ENCODE data around the gene CACNA2D1.

Gene CACNA2D1

DNA sequence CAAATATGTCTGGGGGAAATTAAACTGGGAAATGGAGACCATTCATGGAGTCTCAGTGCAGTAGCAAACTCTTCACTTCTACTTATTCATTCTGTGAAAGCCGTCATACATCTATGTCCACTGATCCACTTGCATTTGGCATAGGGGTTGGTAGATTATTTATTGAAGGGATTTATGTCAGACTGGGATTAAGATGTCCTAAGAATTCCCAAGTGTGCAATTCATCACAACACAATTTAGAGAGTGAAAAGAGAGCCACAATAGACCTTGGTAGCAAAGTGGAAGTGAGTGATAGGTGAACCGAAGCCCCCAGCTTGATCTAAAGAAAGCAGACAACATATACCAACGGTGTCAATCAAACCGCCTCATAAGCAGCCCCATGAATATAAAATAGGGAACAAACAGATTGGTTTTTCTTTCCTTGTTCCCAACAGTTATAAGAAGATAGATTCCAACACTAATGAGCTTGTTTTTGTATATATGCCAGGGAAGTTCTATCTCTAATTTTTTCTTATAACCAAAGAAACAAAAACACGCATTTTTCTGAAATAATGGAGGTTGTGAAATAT lies 234.3 kb downstream of the CACNA2D1 start:
- no peak for DNase-seq
- no CpG with 5 or more reads among the region's 5 CpGs for WGBS
- no peak overlapping the region for H4K8ac ChIP-seq (ENCODE audit: low read length)

DNA sequence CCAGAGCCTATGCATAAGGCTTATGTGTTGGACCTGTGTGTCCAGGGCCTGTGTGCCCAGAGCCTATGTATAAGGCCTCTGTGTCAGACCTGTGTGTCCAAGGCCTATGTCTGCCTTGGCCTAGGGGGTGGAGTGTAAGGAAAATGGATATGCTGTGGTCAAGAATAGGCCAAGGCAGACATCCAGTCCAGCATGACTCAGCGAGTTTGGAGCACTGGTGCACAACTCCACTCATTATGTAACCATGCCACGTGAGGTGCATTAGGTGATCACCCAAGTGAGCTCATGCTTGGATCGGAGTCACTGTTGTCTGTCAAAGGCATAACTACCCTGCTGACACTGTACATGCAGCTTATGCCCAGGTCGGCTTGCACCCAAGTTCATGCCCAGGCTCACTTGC lies 238.9 kb downstream of the CACNA2D1 start:
- Histone ChIP-seq H2BK15ac (ENCODE audit: low read depth, poor library complexity, severe bottlenecking) (no peak overlapping the region), H3K36me3 (ENCODE audit: control insufficient read depth in 1 of 2, insufficient read depth in 2 of 2, low read depth in 1 of 2, low read length in 2 of 2) (no peaks in the 10 kb centered on the region), H3K9ac (ENCODE audit: low read length) (no peak overlapping the region), H3K9me3 (ENCODE audit: control insufficient read depth, low read length) (no peaks in the 10 kb centered on the region), H3K4me2 (ENCODE audit: low read length, poor library complexity, severe bottlenecking) (no peak overlapping the region), H4K8ac (ENCODE audit: low read length) (peak overlapping the region; percentile 97), H2BK120ac (ENCODE audit: low read depth, low read length) (no peak overlapping the region), H4K91ac (ENCODE audit: low read length) (peak overlapping the region; percentile 77), H2AK5ac (ENCODE audit: low read length, severe bottlenecking) (no peak overlapping the region), H3K14ac (ENCODE audit: low read length in 2 of 2) (no peak overlapping the region), H3K79me1 (replicated peaks; ENCODE audit: low read length, poor library complexity, severe bottlenecking) (no peaks in the 10 kb centered on the region), H2BK5ac (ENCODE audit: low read depth, low read length, poor library complexity, severe bottlenecking) (no peak overlapping the region), H3K4me3 (ENCODE audit: insufficient read depth in 1 of 2, low read depth in 1 of 2, low read length in 2 of 2) (no peak overlapping the region), H3K27ac (ENCODE audit: low read length, poor library complexity, severe bottlenecking) (no peak overlapping the region), H3K18ac (ENCODE audit: low read depth in 1 of 2, low read length in 2 of 2) (peak overlapping the region; percentile 52 to 72), H3K23ac (ENCODE audit: low read length in 2 of 2) (no peak overlapping the region), H3K4me1 (ENCODE audit: control insufficient read depth, insufficient read depth, low read depth, low read length) (peaks cover 5% of the 10 kb centered on the region), H3K27me3 (ENCODE audit: control insufficient read depth in 1 of 2, insufficient read depth in 1 of 2, low read length in 2 of 2) (no peaks in the 10 kb centered on the region), H3K4ac (ENCODE audit: low read depth in 1 of 2, low read length in 2 of 2) (peak overlapping the region in 1 of 2 experiments; percentile 89), H2BK12ac (ENCODE audit: low read length in 2 of 2) (no peak overlapping the region), H2AFZ (ENCODE audit: low read depth, low read length) (no peak overlapping the region)
- peak; percentile 50 for DNase-seq
- 93% methylated on average over 4 of the region's 4 CpGs for WGBS

More for the DNA sequence above, 234.3 kb downstream of the CACNA2D1 start:
- Histone ChIP-seq H3K23ac (ENCODE audit: low read length in 2 of 2) (no peak overlapping the region), H2AK5ac (ENCODE audit: low read length, severe bottlenecking) (no peak overlapping the region), H2AFZ (ENCODE audit: low read depth, low read length) (no peak overlapping the region), H2BK5ac (ENCODE audit: low read depth, low read length, poor library complexity, severe bottlenecking) (no peak overlapping the region), H4K91ac (ENCODE audit: low read length) (no peak overlapping the region), H3K4me1 (ENCODE audit: control insufficient read depth, insufficient read depth, low read depth, low read length) (peaks cover 5% of the 10 kb centered on the region), H3K27ac (ENCODE audit: low read length, poor library complexity, severe bottlenecking) (no peak overlapping the region), H3K9me3 (ENCODE audit: control insufficient read depth, low read length) (no peaks in the 10 kb centered on the region), H2BK15ac (ENCODE audit: low read depth, poor library complexity, severe bottlenecking) (no peak overlapping the region), H3K27me3 (ENCODE audit: control insufficient read depth in 1 of 2, insufficient read depth in 1 of 2, low read length in 2 of 2) (no peaks in the 10 kb centered on the region), H3K14ac (ENCODE audit: low read length in 2 of 2) (no peak overlapping the region), H3K79me1 (replicated peaks; ENCODE audit: low read length, poor library complexity, severe bottlenecking) (no peaks in the 10 kb centered on the region), H3K9ac (ENCODE audit: low read length) (no peak overlapping the region), H3K18ac (ENCODE audit: low read depth in 1 of 2, low read length in 2 of 2) (no peak overlapping the region), H2BK120ac (ENCODE audit: low read depth, low read length) (no peak overlapping the region), H3K4me3 (ENCODE audit: insufficient read depth in 1 of 2, low read depth in 1 of 2, low read length in 2 of 2) (no peak overlapping the region), H3K36me3 (ENCODE audit: control insufficient read depth in 1 of 2, insufficient read depth in 2 of 2, low read depth in 1 of 2, low read length in 2 of 2) (no peaks in the 10 kb centered on the region), H2BK12ac (ENCODE audit: low read length in 2 of 2) (no peak overlapping the region), H3K4me2 (ENCODE audit: low read length, poor library complexity, severe bottlenecking) (no peak overlapping the region), H3K4ac (ENCODE audit: low read depth in 1 of 2, low read length in 2 of 2) (no peak overlapping the region)

DNA sequence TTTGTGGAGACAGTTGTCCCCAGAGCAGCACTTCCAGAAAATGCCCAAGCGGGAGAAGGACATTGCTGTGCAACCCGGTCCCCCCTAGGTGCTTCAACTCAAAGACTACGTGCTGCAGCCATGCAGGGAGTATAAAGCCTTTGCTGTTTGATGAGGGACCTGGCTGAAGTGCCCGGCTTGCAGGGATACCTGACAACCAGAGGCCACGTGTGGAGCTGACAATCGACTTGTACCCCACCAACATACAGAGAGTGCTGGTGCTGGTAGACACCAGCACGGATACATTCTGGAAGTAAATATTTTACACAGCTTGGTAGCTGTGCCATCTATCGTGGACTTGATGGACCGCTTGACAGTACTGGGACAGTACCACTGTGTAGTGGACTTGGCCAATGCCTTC lies 240.6 kb downstream of the CACNA2D1 start:
- Histone ChIP-seq H2BK12ac (ENCODE audit: low read length in 2 of 2) (no peak overlapping the region), H3K4me1 (ENCODE audit: control insufficient read depth, insufficient read depth, low read depth, low read length) (peaks cover 5% of the 10 kb centered on the region), H2BK5ac (ENCODE audit: low read depth, low read length, poor library complexity, severe bottlenecking) (no peak overlapping the region), H2BK15ac (ENCODE audit: low read depth, poor library complexity, severe bottlenecking) (no peak overlapping the region), H3K23ac (ENCODE audit: low read length in 2 of 2) (no peak overlapping the region), H4K8ac (ENCODE audit: low read length) (no peak overlapping the region), H2BK120ac (ENCODE audit: low read depth, low read length) (no peak overlapping the region), H3K36me3 (ENCODE audit: control insufficient read depth in 1 of 2, insufficient read depth in 2 of 2, low read depth in 1 of 2, low read length in 2 of 2) (no peaks in the 10 kb centered on the region), H3K9me3 (ENCODE audit: control insufficient read depth, low read length) (no peaks in the 10 kb centered on the region), H3K79me1 (replicated peaks; ENCODE audit: low read length, poor library complexity, severe bottlenecking) (peaks cover 2% of the 10 kb centered on the region), H3K4me2 (ENCODE audit: low read length, poor library complexity, severe bottlenecking) (no peak overlapping the region), H3K18ac (ENCODE audit: low read depth in 1 of 2, low read length in 2 of 2) (no peak overlapping the region), H2AFZ (ENCODE audit: low read depth, low read length) (no peak overlapping the region), H2AK5ac (ENCODE audit: low read length, severe bottlenecking) (no peak overlapping the region), H4K91ac (ENCODE audit: low read length) (no peak overlapping the region), H3K14ac (ENCODE audit: low read length in 2 of 2) (no peak overlapping the region), H3K27me3 (ENCODE audit: control insufficient read depth in 1 of 2, insufficient read depth in 1 of 2, low read length in 2 of 2) (no peaks in the 10 kb centered on the region), H3K4me3 (ENCODE audit: insufficient read depth in 1 of 2, low read depth in 1 of 2, low read length in 2 of 2) (no peak overlapping the region), H3K27ac (ENCODE audit: low read length, poor library complexity, severe bottlenecking) (no peak overlapping the region), H3K9ac (ENCODE audit: low read length) (no peak overlapping the region), H3K4ac (ENCODE audit: low read depth in 1 of 2, low read length in 2 of 2) (no peak overlapping the region)
- DNase-seq, result no peak
- 96% methylated on average over 9 of the region's 9 CpGs for WGBS

DNA sequence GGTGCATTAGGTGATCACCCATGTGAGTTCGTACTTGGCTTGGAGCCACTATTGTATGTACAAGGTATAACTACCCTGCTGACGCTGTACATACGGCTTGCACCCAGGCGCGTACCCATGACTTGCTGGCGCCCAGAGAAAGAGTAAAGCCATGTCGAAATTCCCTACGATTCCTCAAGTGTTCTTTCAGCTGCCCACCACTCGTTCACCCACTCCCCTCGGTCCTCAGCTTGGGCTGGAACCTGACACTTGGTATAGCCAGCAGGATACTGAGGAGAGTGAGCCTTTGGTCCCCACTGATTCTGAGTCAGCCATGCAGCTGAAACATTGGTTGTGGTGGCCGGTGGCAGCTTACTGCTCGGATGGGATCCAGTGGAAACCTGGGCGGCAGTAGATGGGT lies 241.5 kb downstream of the CACNA2D1 start:
- WGBS, result 98% methylated on average over 13 of the region's 13 CpGs
- no peak overlapping the region for H4K91ac ChIP-seq (ENCODE audit: low read length)
- H3K79me1 ChIP-seq (replicated peaks; ENCODE audit: low read length, poor library complexity, severe bottlenecking), result peaks cover 2% of the 10 kb centered on the region
- no peak for DNase-seq
- no peak overlapping the region for H3K23ac ChIP-seq (ENCODE audit: low read length in 2 of 2)
- H3K4ac ChIP-seq (ENCODE audit: low read depth in 1 of 2, low read length in 2 of 2), result no peak overlapping the region
- no peak overlapping the region for H2AFZ ChIP-seq (ENCODE audit: low read depth, low read length)
- H3K9me3 ChIP-seq (ENCODE audit: control insufficient read depth, low read length), result no peaks in the 10 kb centered on the region
- no peak overlapping the region for H3K4me3 ChIP-seq (ENCODE audit: insufficient read depth in 1 of 2, low read depth in 1 of 2, low read length in 2 of 2)
- no peak overlapping the region for H3K18ac ChIP-seq (ENCODE audit: low read depth in 1 of 2, low read length in 2 of 2)
- no peak overlapping the region for H3K4me2 ChIP-seq (ENCODE audit: low read length, poor library complexity, severe bottlenecking)
- H3K36me3 ChIP-seq (ENCODE audit: control insufficient read depth in 1 of 2, insufficient read depth in 2 of 2, low read depth in 1 of 2, low read length in 2 of 2), result no peaks in the 10 kb centered on the region
- H2BK15ac ChIP-seq (ENCODE audit: low read depth, poor library complexity, severe bottlenecking), result no peak overlapping the region
- H4K8ac ChIP-seq (ENCODE audit: low read length), result no peak overlapping the region
- H3K4me1 ChIP-seq (ENCODE audit: control insufficient read depth, insufficient read depth, low read depth, low read length), result peaks cover 5% of the 10 kb centered on the region
- no peak overlapping the region for H3K27ac ChIP-seq (ENCODE audit: low read length, poor library complexity, severe bottlenecking)
- H3K14ac ChIP-seq (ENCODE audit: low read length in 2 of 2), result no peak overlapping the region
- no peak overlapping the region for H2BK5ac ChIP-seq (ENCODE audit: low read depth, low read length, poor library complexity, severe bottlenecking)
- no peak overlapping the region for H2BK12ac ChIP-seq (ENCODE audit: low read length in 2 of 2)
- H3K9ac ChIP-seq (ENCODE audit: low read length), result no peak overlapping the region
- H3K27me3 ChIP-seq (ENCODE audit: control insufficient read depth in 1 of 2, insufficient read depth in 1 of 2, low read length in 2 of 2), result no peaks in the 10 kb centered on the region
- H2BK120ac ChIP-seq (ENCODE audit: low read depth, low read length), result no peak overlapping the region
- H2AK5ac ChIP-seq (ENCODE audit: low read length, severe bottlenecking), result no peak overlapping the region
